ENCODE results near the gene MED12L. TPM values are rescaled to one million over a fixed set of nuclear protein-coding genes. Genes with fewer than 3 reads are reported as not detected.

MED12L gene
- total and polyA plus RNA-seq, 8 donors: 0.08 to 0.88 (median 0.45) TPM

GRCh38 chr3:151178208-151178845 is 92.9 kb downstream of the MED12L start:
- no peaks in the 10 kb centered on the region for H3K9me3 ChIP-seq
- no peak for FAIRE-seq
- intact Hi-C loops (cut with DNase I): no loop called here

GRCh38 chr3:151182349-151183079 is 97.0 kb downstream of the MED12L start:
- Histone ChIP-seq H3K9me3 (no peaks in the 10 kb centered on the region), H3K27me3 (no peaks in the 10 kb centered on the region), H3K36me3 (no peaks in the 10 kb centered on the region), H3K27ac (no peak overlapping the region), H3K4me3 (no peak overlapping the region), H3K4me1 (no peaks in the 10 kb centered on the region)
- no peak for FAIRE-seq
- no peak for DNase-seq
- no peak for TF ChIP-seq CTCF (IDR thresholded peaks at IDR 0.05)
- 62 to 76% methylated on average over 5 of the region's 5 CpGs for WGBS, 2 donors
- intact Hi-C loops (cut with DNase I): no loop called here
- ATAC-seq: no peak

More at GRCh38 chr3:151178208-151178845, 92.9 kb downstream of the MED12L start:
- no peak for TF ChIP-seq CTCF (IDR thresholded peaks at IDR 0.05)
- Histone ChIP-seq H3K36me3 (no peaks in the 10 kb centered on the region), H3K27ac (no peak overlapping the region), H3K27me3 (no peaks in the 10 kb centered on the region), H3K4me3 (no peak overlapping the region), H3K4me1 (no peaks in the 10 kb centered on the region)
- ATAC-seq: peak in 2 of 4 donors; percentile 69 to 70
- WGBS, 2 donors: 29 to 31% methylated on average over 2 of the region's 2 CpGs
- DNase-seq: no peak

GRCh38 chr3:151183265-151183671 is 97.8 kb downstream of the MED12L start:
- H3K4me3 ChIP-seq: no peak overlapping the region
- no peaks in the 10 kb centered on the region for H3K9me3 ChIP-seq
- intact Hi-C loops (cut with DNase I): no loop called here
- ATAC-seq (no peak), DNase-seq (no peak), FAIRE-seq (no peak)
- H3K36me3 ChIP-seq: no peaks in the 10 kb centered on the region
- no peaks in the 10 kb centered on the region for H3K4me1 ChIP-seq
- no peak for TF ChIP-seq CTCF (IDR thresholded peaks at IDR 0.05)
- no peaks in the 10 kb centered on the region for H3K27me3 ChIP-seq
- 75 to 79% methylated on average over 5 of the region's 5 CpGs for WGBS, 2 donors
- H3K27ac ChIP-seq: no peak overlapping the region

GRCh38 chr3:151191095-151191494 is 105.6 kb downstream of the MED12L start:
- Histone ChIP-seq H3K27ac (no peak overlapping the region), H3K4me3 (no peak overlapping the region), H3K9me3 (no peaks in the 10 kb centered on the region), H3K36me3 (no peaks in the 10 kb centered on the region), H3K27me3 (no peaks in the 10 kb centered on the region), H3K4me1 (no peaks in the 10 kb centered on the region)
- no peak for DNase-seq
- no peak for TF ChIP-seq CTCF (IDR thresholded peaks at IDR 0.05)
- no peak for ATAC-seq
- intact Hi-C loops (cut with DNase I): no loop called here
- WGBS, 2 donors: 87 to 98% methylated on average over 1 of the region's 1 CpG
- FAIRE-seq: no peak

GRCh38 chr3:151192545-151192944 is 107.1 kb downstream of the MED12L start:
- no peak for DNase-seq
- FAIRE-seq: no peak
- H3K9me3 ChIP-seq: no peaks in the 10 kb centered on the region
- intact Hi-C loops (cut with DNase I): no loop called here
- WGBS, 2 donors: 87 to 92% methylated on average over 6 of the region's 6 CpGs
- TF ChIP-seq CTCF (IDR thresholded peaks at IDR 0.05): no peak
- no peak overlapping the region for H3K27ac ChIP-seq
- no peaks in the 10 kb centered on the region for H3K36me3 ChIP-seq
- H3K4me1 ChIP-seq: no peaks in the 10 kb centered on the region
- no peak overlapping the region for H3K4me3 ChIP-seq
- ATAC-seq: no peak
- H3K27me3 ChIP-seq: no peaks in the 10 kb centered on the region
